ENCODE results near the gene TATDN3.
A peak's percentile ranks its signal among the peaks of the same experiment; 100 is the strongest.

Gene TATDN3

GRCh38 chr1:212752934-212753497, 38.7 kb upstream of the TATDN3 start:
- H3K4me3 ChIP-seq (ENCODE audit: low read depth, low read length): peak overlapping the region; percentile 16; the same call in 1 of the 2 replicates
- no peak for TF ChIP-seq CTCF (IDR thresholded peaks at IDR 0.05; ENCODE audit: low read depth, low read length)

- no peak overlapping the region for H3K4me3 ChIP-seq (ENCODE audit: low read depth, low read length)
- TF ChIP-seq CTCF (IDR thresholded peaks at IDR 0.05; ENCODE audit: low read depth, low read length): no peak
Observed at GRCh38 chr1:212753749-212754148, 37.9 kb upstream of the TATDN3 start.

GRCh38 chr1:212754193-212754592, 37.5 kb upstream of the TATDN3 start:
- no peak for TF ChIP-seq CTCF (IDR thresholded peaks at IDR 0.05; ENCODE audit: low read depth, low read length)
- no peak overlapping the region for H3K4me3 ChIP-seq (ENCODE audit: low read depth, low read length)

- H3K4me3 ChIP-seq (ENCODE audit: low read depth, low read length): no peak overlapping the region
Observed at GRCh38 chr1:212754680-212755079, 37.0 kb upstream of the TATDN3 start.

GRCh38 chr1:212759683-212760082, 32.0 kb upstream of the TATDN3 start:
- TF ChIP-seq CTCF (IDR thresholded peaks at IDR 0.05; ENCODE audit: low read depth, low read length): no peak
- H3K4me3 ChIP-seq (ENCODE audit: low read depth, low read length): no peak overlapping the region

More at GRCh38 chr1:212754680-212755079, 37.0 kb upstream of the TATDN3 start:
- TF ChIP-seq CTCF (IDR thresholded peaks at IDR 0.05; ENCODE audit: low read depth, low read length): no peak

GRCh38 chr1:212760126-212760823, 31.4 kb upstream of the TATDN3 start:
- peak; percentile 17; the same call in 1 of the 2 replicates for TF ChIP-seq CTCF (IDR thresholded peaks at IDR 0.05; ENCODE audit: low read depth, low read length)
- no peak overlapping the region for H3K4me3 ChIP-seq (ENCODE audit: low read depth, low read length)

- TF ChIP-seq CTCF (IDR thresholded peaks at IDR 0.05; ENCODE audit: low read depth, low read length): no peak
- H3K4me3 ChIP-seq (ENCODE audit: low read depth, low read length): no peak overlapping the region
Observed at GRCh38 chr1:212762234-212762633, 29.5 kb upstream of the TATDN3 start.
